HG02970 (cell line): ENCODE measurements around the gene NT5C3A.
"Not testable (repeated sequence)": the region's sequence is repeated elsewhere in the genome, so short reads cannot be mapped to it uniquely, and the experiment has no call there.

Experiments used
- ATAC-seq: cut with Tn5 transposase; IDR thresholded peaks from one replicate; pipeline ENCODE4 v1.9.1; 2021; ENCODE audit warnings: mild to moderate bottlenecking, moderate library complexity, moderate number of reproducible peaks; ENCODE audit not compliant: unreplicated experiment, low FRiP score

NT5C3A gene

GRCh38 chr7:33043501-33044400 lies 18.8 kb downstream of the NT5C3A start:
- no peak for ATAC-seq

- no peak for ATAC-seq
Measured at GRCh38 chr7:33041631-33042428, 20.7 kb downstream of the NT5C3A start.

DNA sequence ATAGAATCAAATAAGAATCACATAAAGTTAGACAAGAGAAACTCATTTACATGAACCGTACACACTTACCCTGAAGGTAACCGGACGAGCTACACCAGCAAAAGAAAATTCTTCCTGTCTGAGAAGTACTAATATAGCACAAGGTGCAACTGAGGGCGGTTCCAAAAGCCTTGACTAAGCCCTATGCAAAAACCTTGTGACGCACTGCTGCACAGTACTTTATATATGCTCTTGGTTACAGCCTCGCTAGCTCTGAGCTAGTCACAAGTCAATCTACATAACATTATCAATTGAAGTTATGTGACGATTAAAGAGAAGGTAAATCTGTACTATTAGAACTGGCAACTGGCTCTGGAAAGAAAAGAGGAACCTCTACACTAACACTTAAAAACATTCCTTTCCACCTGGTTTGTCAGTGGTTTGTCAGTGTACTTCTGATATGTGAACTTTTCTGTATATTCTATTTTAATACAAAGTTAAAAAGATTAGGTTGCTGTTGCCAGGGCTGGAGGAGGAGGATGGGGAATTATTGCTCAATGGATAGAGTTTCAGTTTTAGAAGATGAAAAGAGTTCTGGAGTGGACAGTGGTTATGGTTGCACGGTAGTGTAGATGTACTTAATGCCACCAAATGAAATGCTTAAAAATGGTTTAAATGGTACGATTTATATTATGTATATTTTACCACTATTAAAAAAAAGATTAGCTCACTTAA lies 21.6 kb downstream of the NT5C3A start:
- peak; percentile 95 for ATAC-seq

DNA sequence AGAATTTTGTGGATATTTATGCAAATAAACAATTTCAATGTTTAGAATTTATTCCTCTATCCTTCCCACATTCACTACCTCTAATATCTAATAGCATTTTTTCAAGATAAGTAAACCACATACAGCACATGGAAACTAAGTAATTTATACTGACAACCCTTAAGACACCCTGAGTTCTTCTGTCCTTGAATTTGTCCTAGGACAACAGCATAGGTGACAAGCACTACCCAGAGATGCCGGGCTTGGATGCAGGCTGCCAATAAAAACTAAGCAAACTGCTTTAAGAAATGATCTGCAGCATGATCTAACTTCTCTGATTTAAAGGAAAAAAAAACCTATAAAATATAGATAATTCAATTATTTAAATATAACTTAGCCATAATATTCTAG lies 22.7 kb downstream of the NT5C3A start:
- no peak for ATAC-seq

GRCh38 chr7:33039257-33039902 lies 23.2 kb downstream of the NT5C3A start:
- ATAC-seq, result no peak

DNA sequence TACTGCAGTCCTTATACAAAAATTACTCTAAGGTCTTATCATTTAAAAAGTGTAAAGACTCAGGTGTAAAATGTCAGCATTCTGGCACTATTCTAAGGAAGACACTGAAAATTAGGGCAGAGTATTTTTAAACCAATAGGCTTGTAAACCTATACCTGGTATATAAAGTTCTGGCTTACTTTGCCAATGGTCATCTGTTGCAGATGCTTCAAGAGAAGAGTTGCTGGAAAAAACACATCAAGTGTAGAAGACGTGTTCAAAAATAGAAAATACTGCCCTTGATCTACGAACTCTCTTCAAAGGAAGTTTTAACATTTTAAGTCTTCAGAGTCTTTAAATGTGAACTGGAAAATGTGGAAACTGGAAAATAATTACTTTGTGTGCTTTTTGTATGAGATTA lies 23.9 kb downstream of the NT5C3A start:
- ATAC-seq, result no peak

- no peak for ATAC-seq
Measured at GRCh38 chr7:33035776-33036175, 26.8 kb downstream of the NT5C3A start.

- ATAC-seq, result no peak
Measured at GRCh38 chr7:33024189-33024757, 38.3 kb downstream of the NT5C3A start.

- no peak for ATAC-seq
Measured at GRCh38 chr7:33012364-33012763, 50.2 kb downstream of the NT5C3A start.

DNA sequence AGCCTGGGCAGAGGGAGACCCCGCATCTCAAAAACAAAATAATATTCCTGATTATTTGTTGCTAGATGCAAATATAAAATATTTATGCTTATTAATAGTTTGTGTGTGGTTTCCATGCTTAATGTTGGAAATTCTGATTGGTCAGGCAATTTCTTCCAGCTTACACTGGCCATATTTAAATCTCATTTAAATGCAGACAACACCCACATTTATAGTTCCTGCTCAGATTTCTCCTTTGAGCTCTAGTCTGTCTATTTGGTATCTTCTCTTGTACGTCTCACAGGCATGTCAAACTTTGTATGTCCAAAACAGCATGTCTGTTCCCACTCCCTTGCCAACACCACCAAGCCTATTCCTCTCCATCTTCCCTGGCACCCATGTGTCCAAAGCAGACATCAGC lies 52.8 kb downstream of the NT5C3A start:
- ATAC-seq, result no peak

DNA sequence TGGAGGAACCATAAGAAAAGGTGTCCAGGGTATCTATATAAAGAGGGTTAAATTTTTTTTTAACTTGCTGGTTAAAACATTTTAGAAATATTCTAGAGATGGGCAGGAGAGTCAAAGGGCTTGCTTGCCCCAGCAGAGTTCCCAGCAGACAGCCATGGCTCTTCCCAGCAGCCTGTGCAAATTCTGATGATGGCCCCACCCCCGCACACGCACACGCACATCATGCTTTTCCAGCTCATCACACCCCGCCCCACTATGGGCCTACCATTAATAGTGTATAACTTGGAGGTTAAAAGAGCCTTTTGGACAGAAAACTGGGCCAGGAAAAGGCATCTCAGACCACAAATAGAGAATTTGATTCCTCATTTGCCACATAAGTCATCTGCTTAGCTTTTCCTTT lies 56.9 kb downstream of the NT5C3A start:
- not testable (repeated sequence) for ATAC-seq

DNA sequence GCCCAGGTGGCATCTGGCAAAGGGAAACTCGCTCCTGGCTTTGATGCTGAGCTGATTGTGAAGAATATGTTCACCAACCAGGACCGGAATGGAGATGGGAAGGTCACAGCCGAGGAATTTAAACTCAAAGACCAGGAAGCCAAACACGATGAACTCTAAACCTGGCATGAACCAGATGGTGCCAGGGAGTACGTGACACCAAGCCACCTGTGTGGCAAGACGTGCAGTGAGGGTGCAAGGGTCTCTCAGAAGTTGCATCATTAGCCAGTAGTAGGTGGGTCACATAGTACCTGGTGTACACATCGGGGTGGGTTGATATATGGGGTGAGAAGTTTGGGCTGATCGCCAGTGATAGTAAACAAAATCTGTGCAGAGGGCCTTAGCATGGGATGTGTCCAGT lies 57.4 kb downstream of the NT5C3A start:
- ATAC-seq, result not testable (repeated sequence)

GRCh38 chr7:33004104-33004616 lies 58.4 kb downstream of the NT5C3A start:
- not testable (repeated sequence) for ATAC-seq

DNA sequence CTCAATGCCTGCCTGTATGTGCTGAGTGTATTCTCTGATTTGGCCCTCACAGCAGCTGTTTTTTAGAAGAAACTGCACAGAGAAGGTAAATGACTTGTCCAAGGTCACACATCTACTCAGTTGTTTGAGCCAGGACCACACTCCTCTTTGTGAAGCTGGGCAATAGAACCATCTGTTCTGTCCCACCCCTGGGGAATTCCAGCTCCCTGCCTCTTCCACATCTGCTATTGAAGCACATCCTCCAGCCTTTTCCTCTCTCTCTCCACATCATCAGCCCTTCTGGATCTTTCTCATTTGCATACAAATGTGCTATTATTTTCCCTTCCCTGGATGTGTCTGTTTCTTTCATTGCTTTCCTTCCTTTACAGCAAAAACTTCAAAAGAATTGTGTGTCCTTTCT lies 59.5 kb downstream of the NT5C3A start:
- ATAC-seq, result not testable (repeated sequence)

GRCh38 chr7:32999380-32999779 lies 63.2 kb downstream of the NT5C3A start:
- ATAC-seq, result not testable (repeated sequence)

- not testable (repeated sequence) for ATAC-seq
Measured at GRCh38 chr7:32998361-32999171, 64.0 kb downstream of the NT5C3A start.

DNA sequence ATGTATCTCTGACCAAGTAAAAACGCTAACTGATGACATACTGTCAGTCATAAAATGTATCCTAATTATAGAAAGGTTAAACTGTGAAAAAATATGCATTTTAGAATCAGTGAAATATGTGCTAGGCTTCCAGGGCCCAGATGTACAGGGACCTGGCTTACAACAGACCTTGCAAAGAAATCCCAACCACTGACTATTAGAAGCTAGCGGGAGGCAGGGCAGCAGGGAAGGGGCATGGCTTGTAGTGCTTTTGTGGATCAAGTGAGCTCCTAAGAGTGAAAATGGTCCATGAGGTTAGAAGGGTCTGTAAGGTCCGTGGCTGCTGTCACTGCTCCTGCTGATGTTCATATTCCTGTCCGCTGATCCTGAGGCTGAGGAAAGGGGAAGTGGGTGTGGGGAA lies 64.6 kb downstream of the NT5C3A start:
- ATAC-seq, result not testable (repeated sequence)

DNA sequence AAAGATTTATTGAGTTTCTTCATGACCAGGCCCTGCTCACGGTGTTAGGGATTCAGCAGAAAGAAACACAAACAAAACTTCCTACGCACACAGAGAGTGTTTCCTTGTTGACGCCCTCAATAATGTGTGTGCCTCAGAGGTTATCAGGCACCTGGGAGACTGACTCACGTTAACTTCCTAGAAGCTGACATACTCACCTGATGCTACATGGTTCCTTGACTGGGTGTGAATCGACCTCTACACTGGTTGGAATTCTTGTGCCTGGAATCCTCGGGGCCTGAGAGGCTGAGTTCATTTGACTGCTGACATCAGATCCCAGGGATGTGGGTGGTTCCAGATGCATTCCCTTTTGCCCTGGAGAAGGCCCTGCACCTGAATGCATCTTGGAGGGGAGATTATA lies 69.8 kb downstream of the NT5C3A start:
- not testable (repeated sequence) for ATAC-seq
